ENCODE results near the gene KEL. TPM values are rescaled to one million over a fixed set of nuclear protein-coding genes. Genes with fewer than 3 reads are reported as not detected.
A peak's percentile ranks its signal among the peaks of the same experiment; 100 is the strongest.

The KEL gene, protein sequence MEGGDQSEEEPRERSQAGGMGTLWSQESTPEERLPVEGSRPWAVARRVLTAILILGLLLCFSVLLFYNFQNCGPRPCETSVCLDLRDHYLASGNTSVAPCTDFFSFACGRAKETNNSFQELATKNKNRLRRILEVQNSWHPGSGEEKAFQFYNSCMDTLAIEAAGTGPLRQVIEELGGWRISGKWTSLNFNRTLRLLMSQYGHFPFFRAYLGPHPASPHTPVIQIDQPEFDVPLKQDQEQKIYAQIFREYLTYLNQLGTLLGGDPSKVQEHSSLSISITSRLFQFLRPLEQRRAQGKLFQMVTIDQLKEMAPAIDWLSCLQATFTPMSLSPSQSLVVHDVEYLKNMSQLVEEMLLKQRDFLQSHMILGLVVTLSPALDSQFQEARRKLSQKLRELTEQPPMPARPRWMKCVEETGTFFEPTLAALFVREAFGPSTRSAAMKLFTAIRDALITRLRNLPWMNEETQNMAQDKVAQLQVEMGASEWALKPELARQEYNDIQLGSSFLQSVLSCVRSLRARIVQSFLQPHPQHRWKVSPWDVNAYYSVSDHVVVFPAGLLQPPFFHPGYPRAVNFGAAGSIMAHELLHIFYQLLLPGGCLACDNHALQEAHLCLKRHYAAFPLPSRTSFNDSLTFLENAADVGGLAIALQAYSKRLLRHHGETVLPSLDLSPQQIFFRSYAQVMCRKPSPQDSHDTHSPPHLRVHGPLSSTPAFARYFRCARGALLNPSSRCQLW
- total RNA-seq = under 0.01 TPM in 1 of 2 replicates, not detected in the other

DNA sequence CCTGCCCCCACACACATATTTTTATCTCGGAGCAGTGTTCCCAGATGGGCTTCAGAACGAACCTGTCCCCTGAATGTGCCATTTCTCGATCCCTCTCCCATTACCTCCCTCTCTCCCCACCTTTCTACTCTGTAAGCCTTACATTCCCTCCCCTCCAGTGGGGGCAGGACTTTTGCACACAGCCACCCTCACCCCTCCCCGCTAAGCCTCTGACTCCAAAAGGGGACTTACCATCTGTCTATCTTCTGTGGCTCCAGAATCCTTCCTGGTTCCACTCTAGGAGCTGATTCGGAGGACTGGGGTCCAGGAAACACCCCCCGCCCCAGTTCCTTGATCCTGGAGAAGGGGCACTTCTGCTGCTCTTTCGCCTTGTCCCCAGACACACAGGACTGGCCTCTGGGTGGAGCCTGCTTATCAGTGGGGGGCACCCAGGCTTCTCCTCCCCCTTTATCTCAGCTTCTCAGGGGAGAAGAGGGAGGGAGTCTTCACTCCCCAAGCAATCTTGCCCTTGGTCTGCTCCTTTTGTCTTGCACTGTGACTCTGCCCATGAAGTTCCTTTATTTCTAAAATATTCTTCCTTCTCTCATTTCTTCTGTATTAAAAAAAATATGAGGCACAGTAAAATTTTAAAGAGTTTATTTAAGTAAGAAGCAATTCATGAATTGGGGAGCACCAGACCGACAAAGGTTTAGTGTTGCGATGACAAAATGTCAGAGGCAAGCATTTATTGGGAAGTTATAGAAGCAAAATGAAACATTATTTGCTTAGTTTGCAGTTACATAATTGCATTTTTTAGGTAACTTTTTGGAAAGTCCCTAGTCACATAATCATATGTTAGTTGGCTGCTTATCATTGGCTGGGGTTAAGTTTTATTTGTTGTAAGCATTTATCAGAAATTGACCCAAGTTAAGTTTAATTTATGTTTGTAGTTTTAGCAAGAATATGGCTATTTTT, at the start of gene KEL:
KEL (minus strand) TSS at position 391 of the 954 bp plus-strand sequence; CDS start at position 234, 157 bp downstream.
- TF ChIP-seq, protein P1, sequence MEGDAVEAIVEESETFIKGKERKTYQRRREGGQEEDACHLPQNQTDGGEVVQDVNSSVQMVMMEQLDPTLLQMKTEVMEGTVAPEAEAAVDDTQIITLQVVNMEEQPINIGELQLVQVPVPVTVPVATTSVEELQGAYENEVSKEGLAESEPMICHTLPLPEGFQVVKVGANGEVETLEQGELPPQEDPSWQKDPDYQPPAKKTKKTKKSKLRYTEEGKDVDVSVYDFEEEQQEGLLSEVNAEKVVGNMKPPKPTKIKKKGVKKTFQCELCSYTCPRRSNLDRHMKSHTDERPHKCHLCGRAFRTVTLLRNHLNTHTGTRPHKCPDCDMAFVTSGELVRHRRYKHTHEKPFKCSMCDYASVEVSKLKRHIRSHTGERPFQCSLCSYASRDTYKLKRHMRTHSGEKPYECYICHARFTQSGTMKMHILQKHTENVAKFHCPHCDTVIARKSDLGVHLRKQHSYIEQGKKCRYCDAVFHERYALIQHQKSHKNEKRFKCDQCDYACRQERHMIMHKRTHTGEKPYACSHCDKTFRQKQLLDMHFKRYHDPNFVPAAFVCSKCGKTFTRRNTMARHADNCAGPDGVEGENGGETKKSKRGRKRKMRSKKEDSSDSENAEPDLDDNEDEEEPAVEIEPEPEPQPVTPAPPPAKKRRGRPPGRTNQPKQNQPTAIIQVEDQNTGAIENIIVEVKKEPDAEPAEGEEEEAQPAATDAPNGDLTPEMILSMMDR (IDR thresholded peaks at IDR 0.05; ENCODE audit: insufficient read depth, low read depth, low read length) = no peak

DNA sequence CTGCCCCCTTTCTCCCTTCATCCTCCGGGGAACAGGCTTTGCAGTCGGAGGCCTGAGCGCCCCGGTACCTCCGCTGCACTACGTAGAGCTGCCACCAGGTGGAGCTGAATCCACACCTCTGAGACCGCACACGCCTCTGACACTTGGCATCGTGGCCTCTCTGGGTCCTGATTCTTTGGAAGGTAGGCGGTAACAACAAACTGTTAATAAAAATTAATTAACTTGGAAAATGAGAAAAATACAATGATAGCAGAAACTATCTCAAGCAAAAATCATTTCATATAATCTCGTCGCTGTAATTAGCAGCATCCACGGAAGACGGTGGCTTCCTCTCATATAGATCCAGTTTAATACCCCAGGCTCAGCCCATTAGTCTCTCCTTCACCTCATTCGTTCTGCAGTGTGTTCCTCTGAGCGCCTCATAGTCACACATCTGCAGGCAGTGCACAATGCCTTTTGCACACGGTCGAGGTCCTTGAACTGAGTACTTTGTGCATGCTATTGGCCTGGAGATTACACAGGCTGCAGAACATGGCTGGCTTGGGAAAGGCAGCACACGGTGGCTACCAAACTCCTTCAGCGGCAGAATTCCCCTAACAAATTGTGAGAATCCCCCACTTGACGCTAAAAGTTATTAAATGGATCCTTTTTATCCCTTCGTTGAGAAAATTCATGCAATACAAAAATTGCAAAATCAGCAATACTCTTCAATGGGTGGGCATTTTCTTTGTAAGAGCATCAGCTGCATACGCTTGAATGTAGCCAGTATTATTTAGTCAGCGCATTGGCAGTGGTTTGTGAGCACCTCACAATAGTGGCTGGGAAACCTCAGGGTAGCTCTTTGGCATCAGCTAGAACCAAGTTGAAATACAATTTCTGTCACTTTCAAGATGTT, 46.1 kb upstream of the KEL start:
- DNase-seq (ENCODE audit: low read depth) = peak; percentile 62
- TF ChIP-seq, protein P1 (IDR thresholded peaks at IDR 0.05; ENCODE audit: insufficient read depth, low read depth, low read length) = peak; percentile 98
- no peak overlapping the region for H3K4me3 ChIP-seq (ENCODE audit: low read depth, low read length)

More for the DNA sequence above, at the start of gene KEL:
- no peak for DNase-seq (ENCODE audit: low read depth)
- H3K4me3 ChIP-seq (ENCODE audit: low read depth, low read length) = no peak within 1 kb of the TSS

DNA sequence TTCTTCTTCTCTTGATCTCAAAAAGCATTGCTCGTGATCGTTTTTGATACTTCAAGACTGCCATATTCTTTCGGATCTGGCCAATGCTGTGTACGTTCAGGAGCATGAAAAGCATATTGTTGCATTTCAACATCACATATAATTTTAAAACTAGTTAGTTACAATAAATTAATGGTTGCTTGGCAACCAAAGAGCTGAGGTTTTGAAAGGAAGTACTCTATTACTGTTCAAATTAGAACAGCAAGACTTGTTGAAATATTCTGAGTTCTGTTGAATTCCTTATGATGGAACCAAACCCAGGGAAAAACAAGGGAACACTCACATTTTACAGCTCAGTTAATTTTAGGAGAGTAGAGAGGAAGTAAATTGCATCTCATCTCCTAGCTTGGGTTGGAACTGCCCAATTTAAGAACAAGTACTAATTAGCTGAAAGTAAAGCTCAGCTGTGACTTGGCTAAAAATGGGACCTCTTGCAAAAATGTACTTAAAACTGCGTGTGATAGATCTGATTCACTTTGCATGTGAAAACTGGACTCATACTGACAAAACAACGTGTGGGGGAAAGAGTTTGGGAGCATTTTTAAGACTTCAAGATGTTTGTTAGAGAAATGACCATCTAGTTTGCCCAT, 43.6 kb upstream of the KEL start:
- no peak overlapping the region for H3K4me3 ChIP-seq (ENCODE audit: low read depth, low read length)
- TF ChIP-seq, protein P1 (IDR thresholded peaks at IDR 0.05; ENCODE audit: insufficient read depth, low read depth, low read length) = no peak
- DNase-seq (ENCODE audit: low read depth) = no peak

DNA sequence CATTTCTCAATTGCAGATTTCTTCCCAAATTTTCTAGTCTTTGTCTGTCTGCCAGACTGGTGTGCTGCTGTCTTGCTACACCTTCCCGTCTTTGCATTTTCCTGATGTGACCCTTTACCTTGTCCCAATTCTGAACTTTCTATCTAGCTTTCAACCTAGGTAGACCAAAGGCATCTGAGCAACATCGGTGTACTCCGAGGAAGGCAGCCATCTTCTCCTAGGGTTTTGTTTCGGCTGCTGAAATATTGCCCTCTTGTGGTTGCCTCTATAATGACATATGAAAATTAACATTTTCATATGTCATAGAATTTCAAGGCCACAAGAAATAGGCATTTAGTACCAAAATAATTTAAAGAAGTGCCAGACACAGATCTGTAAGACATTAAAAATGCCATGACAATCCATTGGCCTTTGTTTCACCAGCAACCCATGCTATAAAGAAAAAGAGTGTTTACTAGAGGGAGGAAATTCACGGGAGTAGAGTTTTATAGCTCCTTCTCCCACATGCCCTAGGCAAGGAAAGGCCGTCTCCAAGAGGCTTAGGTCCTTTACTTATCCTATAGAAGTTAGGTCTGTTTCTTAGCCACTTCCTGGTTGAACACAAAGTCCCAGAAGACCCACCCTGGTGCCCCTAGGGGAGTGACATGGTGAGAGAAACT, 41.4 kb upstream of the KEL start:
- H3K4me3 ChIP-seq (ENCODE audit: low read depth, low read length) = peak overlapping the region; percentile 21
- TF ChIP-seq, protein P1 (IDR thresholded peaks at IDR 0.05; ENCODE audit: insufficient read depth, low read depth, low read length) = peak; percentile 67
- DNase-seq (ENCODE audit: low read depth) = peak; percentile 54

DNA sequence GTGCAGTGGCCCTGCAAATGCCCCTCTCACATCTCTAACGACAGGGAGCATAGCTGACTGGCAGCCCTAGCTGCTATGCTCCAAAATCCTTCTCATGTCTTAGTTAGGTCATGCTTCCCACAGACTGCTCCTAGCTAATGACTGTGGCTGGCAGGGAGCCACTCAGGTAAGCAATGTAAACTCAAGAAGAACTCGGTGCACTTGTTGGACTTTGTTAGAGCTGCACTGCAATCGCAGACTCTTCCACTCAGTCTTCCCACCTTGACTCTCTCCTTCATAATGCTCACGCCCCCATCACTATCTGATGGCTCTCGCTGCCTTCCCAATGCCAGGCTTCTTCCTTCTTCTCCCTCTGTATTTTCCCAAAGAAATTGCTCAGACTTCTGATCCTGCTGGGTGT, 40.7 kb upstream of the KEL start:
- H3K4me3 ChIP-seq (ENCODE audit: low read depth, low read length) = no peak overlapping the region
- TF ChIP-seq, protein P1 (IDR thresholded peaks at IDR 0.05; ENCODE audit: insufficient read depth, low read depth, low read length) = no peak

More for the DNA sequence above, 40.7 kb upstream of the KEL start:
- DNase-seq (ENCODE audit: low read depth) = no peak
